HEK293 (cell line): ENCODE data around the gene SLC25A17.
"Not testable (repeated sequence)": the region's sequence is repeated elsewhere in the genome, so short reads cannot be mapped to it uniquely, and the experiment has no call there.

Experiments
- CTCF ChIA-PET: fragments of 350-600 bp; formaldehyde crosslinking; extraction: SDS; loops from one replicate; lab custom pipeline; 2021; ENCODE audit warnings: antibody characterized with exemption; lab: Yijun Ruan, JAX
- POLR2A ChIA-PET: fragments of 300-600 bp; formaldehyde crosslinking; extraction: SDS; loops from one replicate; lab custom pipeline; 2020; ENCODE audit warnings: antibody characterized with exemption, inconsistent platforms; lab: Yijun Ruan, JAX
- H3K27ac ChIP-seq: fragments of 200-500 bp; sonication (Bioruptor generic); 2 replicates; pipeline ENCODE4 v1.5.1; 2014; ENCODE audit warnings: low read depth, low read length, control low read depth, inconsistent platforms; ENCODE audit errors: extremely low read depth
- H3K36me3 ChIP-seq, 2 experiments: fragments of 200-500 bp in 1 of 2; sonication (Bioruptor generic) in 1 of 2; 1 replicate in 1 of 2; 2 replicates in 1 of 2; pipeline ENCODE4 v1.5.1; 2014 to 2017; ENCODE audit warnings: inconsistent platforms in 2 of 2, low read length in 2 of 2; ENCODE audit not compliant: control insufficient read depth in 2 of 2, insufficient read depth in 1 of 2
- H3K4me1 ChIP-seq: fragments of 200-500 bp; sonication (Bioruptor generic); 2 replicates; pipeline ENCODE4 v1.5.1; 2014; ENCODE audit warnings: mild to moderate bottlenecking, low read length, inconsistent platforms; ENCODE audit not compliant: control insufficient read depth, insufficient read depth
- H3K4me3 ChIP-seq: 2 replicates; pipeline ENCODE4 v1.5.1; 2011; ENCODE audit warnings: low read depth, mild to moderate bottlenecking, control low read depth, low read length, moderate library complexity
- H3K9me3 ChIP-seq: fragments of 200-500 bp; sonication (Bioruptor generic); 2 replicates; pipeline ENCODE4 v1.5.1; 2014; ENCODE audit warnings: low read depth, low read length, inconsistent platforms; ENCODE audit not compliant: control insufficient read depth, insufficient read depth
- ELK4 ChIP-seq: IDR thresholded peaks from 2 replicates; pipeline ENCODE4 v1.6.1; 2011; ENCODE audit warnings: mild to moderate bottlenecking, low read depth, low read length, borderline replicate concordance
- GFI1B ChIP-seq: fragments of 450-650 bp; formaldehyde crosslinking; IDR thresholded peaks from 2 replicates; pipeline ENCODE4 v1.5.1; 2016; ENCODE audit warnings: missing biosample characterization, missing genetic modification characterization
- GLIS1 ChIP-seq: fragments of 450-650 bp; formaldehyde crosslinking; IDR thresholded peaks from 2 replicates; pipeline ENCODE4 v1.5.1; 2016; ENCODE audit warnings: missing biosample characterization, missing genetic modification characterization
- HIC1 ChIP-seq: fragments of 450-650 bp; formaldehyde crosslinking; IDR thresholded peaks from 2 replicates; pipeline ENCODE4 v1.5.1; 2016; ENCODE audit warnings: missing biosample characterization, missing genetic modification characterization
- INSM2 ChIP-seq: fragments of 450-650 bp; formaldehyde crosslinking; IDR thresholded peaks from 2 replicates; pipeline ENCODE4 v1.5.1; 2016; ENCODE audit warnings: missing biosample characterization, missing genetic modification characterization
- KLF10 ChIP-seq: fragments of 450-650 bp; IDR thresholded peaks from 2 replicates; pipeline ENCODE4 v1.5.1; 2018; ENCODE audit warnings: missing biosample characterization, mild to moderate bottlenecking, missing genetic modification characterization
- KLF16 ChIP-seq: fragments of 450-650 bp; formaldehyde crosslinking; IDR thresholded peaks from 2 replicates; pipeline ENCODE4 v1.5.1; 2017; ENCODE audit warnings: missing biosample characterization, missing genetic modification characterization
- KLF7 ChIP-seq: fragments of 450-650 bp; formaldehyde crosslinking; IDR thresholded peaks from 2 replicates; pipeline ENCODE4 v1.5.1; 2016; ENCODE audit warnings: missing biosample characterization, missing genetic modification characterization, borderline replicate concordance
- KLF9 ChIP-seq: fragments of 450-650 bp; formaldehyde crosslinking; IDR thresholded peaks from 2 replicates; pipeline ENCODE4 v1.5.1; 2016; ENCODE audit warnings: missing biosample characterization, missing genetic modification characterization, low read depth
- PBX3 ChIP-seq: sonication (generic); formaldehyde crosslinking; IDR thresholded peaks from 2 replicates; pipeline ENCODE4 v1.8.1; 2022; ENCODE audit warnings: mild to moderate bottlenecking, moderate library complexity, missing genetic modification reagents
- ZNF341 ChIP-seq: fragments of 450-650 bp; formaldehyde crosslinking; IDR thresholded peaks from 2 replicates; pipeline ENCODE4; 2016; ENCODE audit warnings: low read depth, missing biosample characterization, missing genetic modification characterization
- ZNF37A ChIP-seq: fragments of 450-650 bp; IDR thresholded peaks from 2 replicates; pipeline ENCODE4 v1.5.1; 2018; ENCODE audit warnings: missing biosample characterization, missing genetic modification characterization
- ZNF510 ChIP-seq: fragments of 450-650 bp; formaldehyde crosslinking; IDR thresholded peaks from 2 replicates; pipeline ENCODE4 v1.5.1; 2018; ENCODE audit warnings: mild to moderate bottlenecking, missing genetic modification characterization, missing biosample characterization; ENCODE audit not compliant: insufficient replicate concordance
- ZNF580 ChIP-seq: fragments of 450-650 bp; formaldehyde crosslinking; IDR thresholded peaks from 2 replicates; pipeline ENCODE4 v1.5.1; 2016; ENCODE audit warnings: missing biosample characterization, missing genetic modification characterization

SLC25A17 gene

DNA sequence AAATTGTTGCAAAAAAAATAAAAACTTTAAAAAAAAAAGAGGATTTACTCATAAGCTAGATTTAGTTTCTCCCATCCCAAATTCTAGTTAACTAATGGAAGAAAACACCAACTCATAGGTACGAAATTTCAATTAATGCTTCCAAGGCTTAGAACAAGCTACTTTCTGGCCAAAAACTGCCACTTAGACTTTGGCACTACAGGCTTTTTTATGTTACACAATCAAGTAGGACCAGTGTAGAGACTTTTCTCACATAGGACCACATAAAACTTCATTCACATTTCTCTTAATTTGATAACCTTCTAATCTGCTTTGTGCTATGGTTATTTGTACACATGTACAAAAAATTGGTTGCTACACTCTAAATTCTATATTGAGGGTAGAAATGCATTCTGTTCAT is 34.2 kb upstream of the SLC25A17 start:
- Histone ChIP-seq H3K36me3 (peaks cover 17 to 48% of the 10 kb centered on the region in 2 experiments), H3K9me3 (no peaks in the 10 kb centered on the region), H3K27ac (no peak overlapping the region), H3K4me1 (peaks cover 22% of the 10 kb centered on the region), H3K4me3 (no peak overlapping the region)
- ChIA-PET CTCF (interaction anchor here (1.0 to 4.2 kb wide), 5 partner anchors 46 to 206 kb away, joined by 4 to 20 read pairs (median 4); no protein-coding TSS in a partner anchor), POLR2A (interaction anchor here (0.6 kb wide), 1 partner anchor 125 kb away, joined by 3 read pairs; no protein-coding TSS in a partner anchor)
- no peak for TF ChIP-seq KLF10 (tag by site-specific recombination)
- TF ChIP-seq GFI1B (tag by site-specific recombination) = no peak
- TF ChIP-seq KLF16 (tag by site-specific recombination) = no peak
- no peak for TF ChIP-seq PBX3 (CRISPR knock-in tag)
- no peak for TF ChIP-seq ZNF510 (tag by site-specific recombination)
- TF ChIP-seq KLF9 (tag by site-specific recombination) = no peak
- no peak for TF ChIP-seq ZNF580 (tag by site-specific recombination)

GRCh38 chr22:40845816-40846215 is 26.7 kb upstream of the SLC25A17 start:
- H3K36me3 ChIP-seq = peaks cover 82 to 97% of the 10 kb centered on the region in 2 experiments
- CTCF ChIA-PET = not testable (repeated sequence)

DNA sequence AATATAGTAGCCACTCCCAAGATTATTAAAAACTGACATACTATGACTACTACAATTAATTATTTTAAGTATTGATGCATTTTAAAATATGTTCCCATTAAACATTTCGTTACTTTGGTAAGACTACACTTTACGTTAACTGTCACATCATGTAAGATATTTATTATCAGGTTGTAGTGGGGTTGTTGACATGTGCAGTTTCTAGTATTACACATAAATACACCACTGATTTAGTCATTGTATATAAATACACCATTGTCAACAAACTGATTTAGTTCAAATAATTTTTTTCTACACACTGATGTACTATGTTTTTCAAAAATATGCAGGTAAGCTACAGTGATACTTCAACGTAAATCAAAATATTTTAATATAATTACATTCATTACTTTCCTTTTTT is 25.8 kb upstream of the SLC25A17 start:
- ChIA-PET CTCF (no interaction called here), POLR2A (no interaction called here)
- Histone ChIP-seq H3K4me3 (no peak overlapping the region), H3K4me1 (no peaks in the 10 kb centered on the region), H3K36me3 (peaks cover 89 to 97% of the 10 kb centered on the region in 2 experiments), H3K9me3 (no peaks in the 10 kb centered on the region), H3K27ac (no peak overlapping the region)
- TF ChIP-seq KLF7 (tag by site-specific recombination) (no peak), ZNF341 (no peak), ZNF37A (tag by site-specific recombination) (no peak), ELK4 (no peak)

More at GRCh38 chr22:40845816-40846215, 26.7 kb upstream of the SLC25A17 start:
- peak; percentile 46; the same call in 1 of the 2 replicates for TF ChIP-seq GLIS1 (tag by site-specific recombination)
- 0 out of 2 replicates have a peak, but pooled peaks have one; percentile 36 for TF ChIP-seq HIC1 (tag by site-specific recombination)
- TF ChIP-seq INSM2 (tag by site-specific recombination) = peak; percentile 48; the same call in 1 of the 2 replicates
- TF ChIP-seq, all 188 proteins: peak for 3; not testable (repeated sequence) for 185
- H3K27ac ChIP-seq, POLR2A ChIA-PET, H3K4me3 ChIP-seq, H3K9me3 ChIP-seq, H3K4me1 ChIP-seq: not testable (repeated sequence)
